ENCODE data around the gene TRIO.

The TRIO gene

DNA sequence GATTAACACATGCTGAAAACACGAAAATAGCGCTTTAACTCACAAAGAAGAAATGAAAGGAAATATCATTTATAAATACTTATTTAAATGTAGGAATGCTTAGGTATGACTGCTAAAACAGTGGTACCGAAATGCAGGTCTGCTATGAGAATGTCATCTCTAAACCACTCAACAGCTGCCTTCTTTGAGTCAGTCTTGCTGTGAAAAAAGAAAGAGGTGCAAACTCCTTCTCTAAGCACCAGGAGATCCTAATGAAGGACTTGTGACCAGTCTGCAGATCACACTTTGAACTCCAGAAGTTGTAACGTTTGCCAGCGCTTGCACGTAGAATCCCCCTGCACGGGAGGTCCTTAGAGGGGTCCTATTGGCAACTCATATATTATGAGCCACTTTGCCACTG, 86.6 kb downstream of the TRIO start:
- no peak overlapping the region for H3K27ac ChIP-seq
- TF ChIP-seq CTCF (IDR thresholded peaks at IDR 0.05), result no peak
- DNase-seq, result no peak
- no peaks in the 10 kb centered on the region for H3K27me3 ChIP-seq
- peaks cover 0 to 56% (median 9%) of the 10 kb centered on the region in 4 donors for H3K4me1 ChIP-seq
- H3K36me3 ChIP-seq, result no peaks in the 10 kb centered on the region
- no peaks in the 10 kb centered on the region for H3K9me3 ChIP-seq
- H3K4me3 ChIP-seq, result no peak overlapping the region
- intact Hi-C loops (cut with DNase I; ENCODE audit: low total_unique reads), result no loop called here

GRCh38 chr5:14231156-14231555, 88.0 kb downstream of the TRIO start:
- no peaks in the 10 kb centered on the region for H3K36me3 ChIP-seq
- no peaks in the 10 kb centered on the region for H3K27me3 ChIP-seq
- H3K4me1 ChIP-seq, result peaks cover 0 to 56% (median 9%) of the 10 kb centered on the region in 4 donors
- no peak for DNase-seq
- no peaks in the 10 kb centered on the region for H3K9me3 ChIP-seq
- H3K27ac ChIP-seq, result no peak overlapping the region
- TF ChIP-seq CTCF (IDR thresholded peaks at IDR 0.05), result no peak
- no peak overlapping the region for H3K4me3 ChIP-seq
- intact Hi-C loops (cut with DNase I; ENCODE audit: low total_unique reads), result no loop called here

- intact Hi-C loops (cut with DNase I; ENCODE audit: low total_unique reads), result no loop called here
- Histone ChIP-seq H3K27me3 (no peaks in the 10 kb centered on the region), H3K4me1 (peaks cover 0 to 52% (median 9%) of the 10 kb centered on the region in 4 donors), H3K4me3 (no peak overlapping the region), H3K27ac (no peak overlapping the region), H3K9me3 (no peaks in the 10 kb centered on the region), H3K36me3 (no peaks in the 10 kb centered on the region)
- DNase-seq, result no peak
- no peak for TF ChIP-seq CTCF (IDR thresholded peaks at IDR 0.05)
Measured at GRCh38 chr5:14231890-14232289, 88.7 kb downstream of the TRIO start.

- Histone ChIP-seq H3K27me3 (no peaks in the 10 kb centered on the region), H3K36me3 (no peaks in the 10 kb centered on the region), H3K4me1 (peaks cover 0 to 55% (median 9%) of the 10 kb centered on the region in 4 donors), H3K9me3 (no peaks in the 10 kb centered on the region), H3K27ac (no peak overlapping the region), H3K4me3 (no peak overlapping the region)
- TF ChIP-seq CTCF (IDR thresholded peaks at IDR 0.05), result no peak
- intact Hi-C loops (cut with DNase I; ENCODE audit: low total_unique reads), result no loop called here
- no peak for DNase-seq
Measured at GRCh38 chr5:14234204-14234603, 91.1 kb downstream of the TRIO start.

GRCh38 chr5:14235872-14236271, 92.7 kb downstream of the TRIO start:
- Histone ChIP-seq H3K9me3 (no peaks in the 10 kb centered on the region), H3K36me3 (no peaks in the 10 kb centered on the region), H3K27me3 (no peaks in the 10 kb centered on the region), H3K4me3 (no peak overlapping the region), H3K4me1 (peaks cover 0 to 60% (median 14%) of the 10 kb centered on the region in 4 donors), H3K27ac (no peak overlapping the region)
- intact Hi-C loops (cut with DNase I; ENCODE audit: low total_unique reads), result no loop called here
- no peak for TF ChIP-seq CTCF (IDR thresholded peaks at IDR 0.05)
- no peak for DNase-seq

- no peaks in the 10 kb centered on the region for H3K36me3 ChIP-seq
- TF ChIP-seq CTCF (IDR thresholded peaks at IDR 0.05), result no peak
- DNase-seq, result no peak
- no peak overlapping the region for H3K4me3 ChIP-seq
- H3K9me3 ChIP-seq, result no peaks in the 10 kb centered on the region
- no peak overlapping the region for H3K27ac ChIP-seq
- no peaks in the 10 kb centered on the region for H3K27me3 ChIP-seq
- peaks cover 0 to 61% (median 15%) of the 10 kb centered on the region in 4 donors for H3K4me1 ChIP-seq
- intact Hi-C loops (cut with DNase I; ENCODE audit: low total_unique reads), result no loop called here
Measured at GRCh38 chr5:14236757-14237156, 93.6 kb downstream of the TRIO start.
